ENCODE data around the gene ZNF678. TPM values are rescaled to one million over a fixed set of nuclear protein-coding genes. Genes with fewer than 3 reads are reported as not detected.
"Not testable (repeated sequence)": the region's sequence is repeated elsewhere in the genome, so short reads cannot be mapped to it uniquely, and the experiment has no call there.

ZNF678 gene
- total RNA-seq, 1 donor = 3.6 TPM

GRCh38 chr1:227697321-227697864 is 134.0 kb downstream of the ZNF678 start:
- Histone ChIP-seq H3K4me2 (ENCODE audit: insufficient read depth, low read length) (no peak overlapping the region), H3K27ac (ENCODE audit: low read depth, low read length) (no peak overlapping the region), H3K27me3 (ENCODE audit: insufficient read depth, low read length) (no peaks in the 10 kb centered on the region), H3K79me2 (ENCODE audit: insufficient read depth, low read length) (no peaks in the 10 kb centered on the region), H4K20me1 (ENCODE audit: insufficient read depth, low read length) (no peaks in the 10 kb centered on the region), H3K9me3 (ENCODE audit: low read depth, low read length) (peaks cover 2% of the 10 kb centered on the region), H2AFZ (ENCODE audit: low read length) (no peak overlapping the region), H3K4me1 (ENCODE audit: insufficient read depth, low read length) (no peaks in the 10 kb centered on the region), H3K36me3 (ENCODE audit: insufficient read depth, low read length) (no peaks in the 10 kb centered on the region), H3K4me3 (ENCODE audit: insufficient read depth, low read length) (no peak overlapping the region)
- no peak for DNase-seq (ENCODE audit: insufficient read length, low spot score, missing footprints)
- TF ChIP-seq CTCF (IDR thresholded peaks at IDR 0.05; ENCODE audit: extremely low read depth, low read depth, low read length) = no peak

GRCh38 chr1:227701631-227702030 is 138.3 kb downstream of the ZNF678 start:
- DNase-seq (ENCODE audit: insufficient read length, low spot score, missing footprints); H3K4me2 ChIP-seq (ENCODE audit: insufficient read depth, low read length): not testable (repeated sequence)

GRCh38 chr1:227707846-227708245 is 144.5 kb downstream of the ZNF678 start:
- no peak for DNase-seq (ENCODE audit: insufficient read length, low spot score, missing footprints)
- Histone ChIP-seq H3K4me1 (ENCODE audit: insufficient read depth, low read length) (no peaks in the 10 kb centered on the region), H3K79me2 (ENCODE audit: insufficient read depth, low read length) (no peaks in the 10 kb centered on the region), H4K20me1 (ENCODE audit: insufficient read depth, low read length) (no peaks in the 10 kb centered on the region), H3K4me2 (ENCODE audit: insufficient read depth, low read length) (no peak overlapping the region), H3K4me3 (ENCODE audit: insufficient read depth, low read length) (no peak overlapping the region), H3K36me3 (ENCODE audit: insufficient read depth, low read length) (no peaks in the 10 kb centered on the region), H3K9me3 (ENCODE audit: low read depth, low read length) (no peaks in the 10 kb centered on the region), H2AFZ (ENCODE audit: low read length) (no peak overlapping the region), H3K27ac (ENCODE audit: low read depth, low read length) (no peak overlapping the region), H3K27me3 (ENCODE audit: insufficient read depth, low read length) (no peaks in the 10 kb centered on the region)
- no peak for TF ChIP-seq CTCF (IDR thresholded peaks at IDR 0.05; ENCODE audit: extremely low read depth, low read depth, low read length)

More at GRCh38 chr1:227701631-227702030, 138.3 kb downstream of the ZNF678 start:
- not testable (repeated sequence) for H3K27ac ChIP-seq (ENCODE audit: low read depth, low read length); H3K79me2 ChIP-seq (ENCODE audit: insufficient read depth, low read length); H4K20me1 ChIP-seq (ENCODE audit: insufficient read depth, low read length); H3K27me3 ChIP-seq (ENCODE audit: insufficient read depth, low read length); H3K4me1 ChIP-seq (ENCODE audit: insufficient read depth, low read length); H3K4me3 ChIP-seq (ENCODE audit: insufficient read depth, low read length); H3K36me3 ChIP-seq (ENCODE audit: insufficient read depth, low read length); H3K9me3 ChIP-seq (ENCODE audit: low read depth, low read length); H2AFZ ChIP-seq (ENCODE audit: low read length)

GRCh38 chr1:227709451-227709850 is 146.1 kb downstream of the ZNF678 start:
- no peak overlapping the region for H3K4me3 ChIP-seq (ENCODE audit: insufficient read depth, low read length)
- H3K27ac ChIP-seq (ENCODE audit: low read depth, low read length) = no peak overlapping the region
- H3K4me1 ChIP-seq (ENCODE audit: insufficient read depth, low read length) = no peaks in the 10 kb centered on the region
- no peak overlapping the region for H2AFZ ChIP-seq (ENCODE audit: low read length)
- H3K9me3 ChIP-seq (ENCODE audit: low read depth, low read length) = no peaks in the 10 kb centered on the region
- DNase-seq (ENCODE audit: insufficient read length, low spot score, missing footprints) = no peak
- no peaks in the 10 kb centered on the region for H3K36me3 ChIP-seq (ENCODE audit: insufficient read depth, low read length)
- H4K20me1 ChIP-seq (ENCODE audit: insufficient read depth, low read length) = no peaks in the 10 kb centered on the region
- H3K4me2 ChIP-seq (ENCODE audit: insufficient read depth, low read length) = no peak overlapping the region
- no peak for TF ChIP-seq CTCF (IDR thresholded peaks at IDR 0.05; ENCODE audit: extremely low read depth, low read depth, low read length)
- no peaks in the 10 kb centered on the region for H3K79me2 ChIP-seq (ENCODE audit: insufficient read depth, low read length)
- H3K27me3 ChIP-seq (ENCODE audit: insufficient read depth, low read length) = no peaks in the 10 kb centered on the region

- not testable (repeated sequence) for H3K9me3 ChIP-seq (ENCODE audit: low read depth, low read length); H3K36me3 ChIP-seq (ENCODE audit: insufficient read depth, low read length); H3K27ac ChIP-seq (ENCODE audit: low read depth, low read length); H2AFZ ChIP-seq (ENCODE audit: low read length); H3K27me3 ChIP-seq (ENCODE audit: insufficient read depth, low read length); H4K20me1 ChIP-seq (ENCODE audit: insufficient read depth, low read length); H3K79me2 ChIP-seq (ENCODE audit: insufficient read depth, low read length); H3K4me3 ChIP-seq (ENCODE audit: insufficient read depth, low read length); H3K4me2 ChIP-seq (ENCODE audit: insufficient read depth, low read length); DNase-seq (ENCODE audit: insufficient read length, low spot score, missing footprints); H3K4me1 ChIP-seq (ENCODE audit: insufficient read depth, low read length)
These were observed 147.1 kb downstream of the ZNF678 start for GRCh38 chr1:227710474-227710873.
